ENCODE measurements around the gene CARMIL3. TPM values are rescaled to one million over a fixed set of nuclear protein-coding genes. Genes with fewer than 3 reads are reported as not detected.
"Not testable (repeated sequence)": the region's sequence is repeated elsewhere in the genome, so short reads cannot be mapped to it uniquely, and the experiment has no call there.

CARMIL3 gene
- total RNA-seq, 1 donor from 2014 or later: 0.95 TPM

GRCh38 chr14:24040692-24041091 is 11.1 kb upstream of the CARMIL3 start:
- intact Hi-C loops (cut with DNase I): no loop called here
- no peak for DNase-seq
- H3K27ac ChIP-seq: no peak overlapping the region
- peaks cover 7% of the 10 kb centered on the region for H3K4me1 ChIP-seq
- no peak for ATAC-seq
- H3K4me3 ChIP-seq: no peak overlapping the region
- no peaks in the 10 kb centered on the region for H3K27me3 ChIP-seq (ENCODE audit: low read depth)
- no peaks in the 10 kb centered on the region for H3K36me3 ChIP-seq
- no peak for TF ChIP-seq CTCF (IDR thresholded peaks at IDR 0.05)
- H3K9me3 ChIP-seq: no peaks in the 10 kb centered on the region

GRCh38 chr14:24042746-24043145 is 9.1 kb upstream of the CARMIL3 start:
- Histone ChIP-seq H3K9me3 (no peaks in the 10 kb centered on the region), H3K36me3 (no peaks in the 10 kb centered on the region), H3K4me1 (no peaks in the 10 kb centered on the region), H3K27ac (no peak overlapping the region), H3K27me3 (ENCODE audit: low read depth) (no peaks in the 10 kb centered on the region), H3K4me3 (no peak overlapping the region)
- DNase-seq (no peak), ATAC-seq (no peak)
- TF ChIP-seq CTCF (IDR thresholded peaks at IDR 0.05): no peak
- intact Hi-C loops (cut with DNase I): no loop called here

GRCh38 chr14:24049002-24049401 is 2.8 kb upstream of the CARMIL3 start:
- peaks cover 15% of the 10 kb centered on the region for H3K4me1 ChIP-seq
- H3K27me3 ChIP-seq (ENCODE audit: low read depth); DNase-seq; H3K9me3 ChIP-seq; H3K36me3 ChIP-seq; intact Hi-C loops (cut with DNase I); ATAC-seq; H3K4me3 ChIP-seq; H3K27ac ChIP-seq: not testable (repeated sequence)

- H3K4me3 ChIP-seq; H3K27me3 ChIP-seq (ENCODE audit: low read depth); DNase-seq; H3K9me3 ChIP-seq; intact Hi-C loops (cut with DNase I); ATAC-seq; H3K27ac ChIP-seq; H3K36me3 ChIP-seq: not testable (repeated sequence)
- H3K4me1 ChIP-seq: peaks cover 15% of the 10 kb centered on the region
These were observed 1.1 kb upstream of the CARMIL3 start for GRCh38 chr14:24050753-24051152.

GRCh38 chr14:24051176-24051788 is 527 bp upstream of the CARMIL3 start:
- H3K4me3 ChIP-seq: peak overlapping the region; percentile 68
- peaks cover 5% of the 10 kb centered on the region for H3K27me3 ChIP-seq (ENCODE audit: low read depth)
- intact Hi-C loops (cut with DNase I): no loop called here
- no peaks in the 10 kb centered on the region for H3K36me3 ChIP-seq
- peaks cover 15% of the 10 kb centered on the region for H3K4me1 ChIP-seq
- ATAC-seq (peak; percentile 6 to 25), DNase-seq (no peak)
- no peak for TF ChIP-seq CTCF (IDR thresholded peaks at IDR 0.05)
- peak overlapping the region; percentile 68 for H3K27ac ChIP-seq
- no peaks in the 10 kb centered on the region for H3K9me3 ChIP-seq

- intact Hi-C loops (cut with DNase I): no loop called here
- peaks cover 5% of the 10 kb centered on the region for H3K27me3 ChIP-seq (ENCODE audit: low read depth)
- H3K27ac ChIP-seq: no peak overlapping the region
- no peaks in the 10 kb centered on the region for H3K9me3 ChIP-seq
- TF ChIP-seq CTCF (IDR thresholded peaks at IDR 0.05): no peak
- peaks cover 15% of the 10 kb centered on the region for H3K4me1 ChIP-seq
- DNase-seq (no peak), ATAC-seq (no peak)
- no peaks in the 10 kb centered on the region for H3K36me3 ChIP-seq
- peak overlapping the region; percentile 68 for H3K4me3 ChIP-seq
These were observed 1.1 kb downstream of the CARMIL3 start for GRCh38 chr14:24052656-24053547.

Measured in lower lobe of right lung (tissue), 2 donors.